SU-DHL-6 (cell line): ENCODE data around the gene C19orf25.
"Not testable (repeated sequence)": the region's sequence is repeated elsewhere in the genome, so short reads cannot be mapped to it uniquely, and the experiment has no call there.

Experiments
- H2AFZ ChIP-seq: fragments of 200-600 bp; sonication (generic); 2 replicates; pipeline ENCODE4 v1.6.1; 2014; ENCODE audit warnings: low read depth, mild to moderate bottlenecking, moderate library complexity, mixed read lengths, antibody characterized with exemption, low read length; ENCODE audit not compliant: severe bottlenecking
- H3F3A ChIP-seq: fragments of 200-600 bp; shearing (Covaris generic); 2 replicates; pipeline ENCODE4 v1.6.0; 2016; ENCODE audit warnings: antibody characterized with exemption, mild to moderate bottlenecking; ENCODE audit not compliant: insufficient read depth
- H3K27ac ChIP-seq: fragments of 200-600 bp; sonication (generic); 2 replicates; pipeline ENCODE4 v1.5.1; 2016; ENCODE audit warnings: low read depth, mild to moderate bottlenecking, low read length, moderate library complexity, mixed read lengths
- H3K27me3 ChIP-seq: fragments of 200-600 bp; sonication (generic), shearing (Covaris generic); 2 replicates; pipeline ENCODE4 v1.6.0; 2014; ENCODE audit warnings: mild to moderate bottlenecking, low read length
- H3K36me3 ChIP-seq: fragments of 200-600 bp; sonication (generic); 2 replicates; pipeline ENCODE4 v1.6.1; 2014; ENCODE audit warnings: mild to moderate bottlenecking, low read length, mixed read lengths
- H3K4me2 ChIP-seq: fragments of 300-600, 200-600 bp; shearing (Covaris generic), sonication (generic); 2 replicates; pipeline ENCODE4 v1.6.0; 2014; ENCODE audit warnings: low read length, low read depth, mild to moderate bottlenecking; ENCODE audit not compliant: poor library complexity, severe bottlenecking
- H3K4me3 ChIP-seq: fragments of 200-600 bp; sonication (generic); 2 replicates; pipeline ENCODE4 v1.5.1; 2014; ENCODE audit warnings: antibody characterized with exemption, low read length, mild to moderate bottlenecking, mixed read lengths; ENCODE audit not compliant: insufficient read depth, poor library complexity, severe bottlenecking
- H3K79me2 ChIP-seq: fragments of 200-600 bp; sonication (generic); 2 replicates; pipeline ENCODE4 v1.6.1; 2014; ENCODE audit warnings: mild to moderate bottlenecking, low read length, moderate library complexity; ENCODE audit not compliant: insufficient read depth
- H3K9ac ChIP-seq: fragments of 200-600 bp; sonication (generic); 2 replicates; pipeline ENCODE4 v1.7.0; 2014; ENCODE audit warnings: mild to moderate bottlenecking, low read length
- H3K9me2 ChIP-seq: fragments of 200-600 bp; sonication (generic); replicated peaks from 2 replicates; pipeline ENCODE4 v1.6.1; 2014; ENCODE audit warnings: low read length; ENCODE audit not compliant: insufficient read depth
- H3K9me3 ChIP-seq: fragments of 200-600 bp; sonication (generic); 2 replicates; pipeline ENCODE4 v1.6.1; 2014; ENCODE audit warnings: low read length, mixed read lengths; ENCODE audit not compliant: insufficient read depth
- H4K20me1 ChIP-seq: fragments of 200-600 bp; sonication (generic); 2 replicates; pipeline ENCODE4 v1.6.1; 2014; ENCODE audit warnings: low read depth, mild to moderate bottlenecking, antibody characterized with exemption, low read length, moderate library complexity, mixed read lengths
- EZH2phosphoT487 ChIP-seq: fragments of 200-600 bp; sonication (generic), shearing (Covaris generic); conservative IDR thresholded peaks from 2 replicates; pipeline ENCODE4 v1.6.1; 2018; ENCODE audit warnings: mild to moderate bottlenecking, antibody characterized with exemption, low read length, moderate library complexity, mixed read lengths
- TF ChIP-seq, protein P1 (sequence below): fragments of 200-600 bp; sonication (generic); IDR thresholded peaks from one replicate; pipeline ENCODE4 v1.5.1; 2017; ENCODE audit warnings: antibody characterized with exemption, mild to moderate bottlenecking, low read length, moderate library complexity; ENCODE audit not compliant: insufficient read depth, poor library complexity, severe bottlenecking

C19orf25 gene

DNA sequence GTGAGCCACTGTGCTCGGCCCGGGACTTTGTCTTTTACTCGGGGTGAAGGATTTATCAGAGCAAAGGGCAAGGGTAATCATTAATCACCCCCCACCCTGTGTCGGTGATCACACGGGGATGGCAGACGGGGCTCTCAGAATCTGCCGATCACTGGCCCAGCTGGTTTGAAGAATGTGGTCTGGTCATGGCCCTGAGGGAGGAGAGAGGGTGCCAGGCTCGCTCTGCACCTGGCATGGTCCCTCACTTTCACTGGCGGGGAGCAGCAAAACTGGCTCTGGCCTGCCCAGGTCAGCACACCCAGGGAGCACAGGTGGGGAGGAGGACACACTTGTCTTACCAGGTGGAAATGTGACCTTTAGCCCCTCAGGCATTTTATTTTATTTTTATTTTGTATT lies 22.2 kb upstream of the C19orf25 start:
- H3K9me2 ChIP-seq = no peaks in the 10 kb centered on the region
- no peaks in the 10 kb centered on the region for H3K36me3 ChIP-seq
- H3K27ac ChIP-seq = no peak overlapping the region
- no peak overlapping the region for H3K4me2 ChIP-seq
- TF ChIP-seq, protein P1, sequence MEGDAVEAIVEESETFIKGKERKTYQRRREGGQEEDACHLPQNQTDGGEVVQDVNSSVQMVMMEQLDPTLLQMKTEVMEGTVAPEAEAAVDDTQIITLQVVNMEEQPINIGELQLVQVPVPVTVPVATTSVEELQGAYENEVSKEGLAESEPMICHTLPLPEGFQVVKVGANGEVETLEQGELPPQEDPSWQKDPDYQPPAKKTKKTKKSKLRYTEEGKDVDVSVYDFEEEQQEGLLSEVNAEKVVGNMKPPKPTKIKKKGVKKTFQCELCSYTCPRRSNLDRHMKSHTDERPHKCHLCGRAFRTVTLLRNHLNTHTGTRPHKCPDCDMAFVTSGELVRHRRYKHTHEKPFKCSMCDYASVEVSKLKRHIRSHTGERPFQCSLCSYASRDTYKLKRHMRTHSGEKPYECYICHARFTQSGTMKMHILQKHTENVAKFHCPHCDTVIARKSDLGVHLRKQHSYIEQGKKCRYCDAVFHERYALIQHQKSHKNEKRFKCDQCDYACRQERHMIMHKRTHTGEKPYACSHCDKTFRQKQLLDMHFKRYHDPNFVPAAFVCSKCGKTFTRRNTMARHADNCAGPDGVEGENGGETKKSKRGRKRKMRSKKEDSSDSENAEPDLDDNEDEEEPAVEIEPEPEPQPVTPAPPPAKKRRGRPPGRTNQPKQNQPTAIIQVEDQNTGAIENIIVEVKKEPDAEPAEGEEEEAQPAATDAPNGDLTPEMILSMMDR = no peak
- TF ChIP-seq EZH2phosphoT487 = no peak
- no peaks in the 10 kb centered on the region for H3K79me2 ChIP-seq
- no peaks in the 10 kb centered on the region for H4K20me1 ChIP-seq
- no peak overlapping the region for H3K9ac ChIP-seq
- H3K27me3 ChIP-seq = no peaks in the 10 kb centered on the region
- no peak overlapping the region for H2AFZ ChIP-seq
- H3F3A ChIP-seq = no peaks in the 10 kb centered on the region
- H3K4me3 ChIP-seq = no peak overlapping the region
- H3K9me3 ChIP-seq = no peaks in the 10 kb centered on the region

DNA sequence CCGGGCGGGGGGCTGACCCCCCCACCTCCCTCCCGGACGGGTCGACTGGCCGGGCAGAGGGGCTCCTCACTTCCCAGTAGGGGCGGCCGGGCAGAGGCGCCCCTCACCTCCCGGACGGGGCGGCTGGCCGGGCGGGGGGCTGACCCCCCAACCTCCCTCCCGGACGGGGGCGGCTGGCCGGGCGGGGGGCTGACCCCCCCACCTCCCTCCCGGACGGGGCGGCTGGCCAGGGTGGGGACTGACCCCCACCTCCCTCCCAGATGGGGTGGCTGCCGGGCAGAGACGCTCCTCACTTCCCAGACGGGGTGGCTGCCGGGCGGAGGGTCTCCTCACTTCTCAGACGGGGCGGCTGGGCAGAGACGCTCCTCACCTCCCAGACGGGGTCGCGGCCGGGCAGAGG lies 20.2 kb upstream of the C19orf25 start:
- not testable (repeated sequence) for H3K9me2 ChIP-seq, H3K4me3 ChIP-seq, H3K79me2 ChIP-seq, H3K9me3 ChIP-seq, H3F3A ChIP-seq, H3K4me2 ChIP-seq, H3K27ac ChIP-seq, H3K9ac ChIP-seq, H3K36me3 ChIP-seq, H3K27me3 ChIP-seq, H4K20me1 ChIP-seq, H2AFZ ChIP-seq

DNA sequence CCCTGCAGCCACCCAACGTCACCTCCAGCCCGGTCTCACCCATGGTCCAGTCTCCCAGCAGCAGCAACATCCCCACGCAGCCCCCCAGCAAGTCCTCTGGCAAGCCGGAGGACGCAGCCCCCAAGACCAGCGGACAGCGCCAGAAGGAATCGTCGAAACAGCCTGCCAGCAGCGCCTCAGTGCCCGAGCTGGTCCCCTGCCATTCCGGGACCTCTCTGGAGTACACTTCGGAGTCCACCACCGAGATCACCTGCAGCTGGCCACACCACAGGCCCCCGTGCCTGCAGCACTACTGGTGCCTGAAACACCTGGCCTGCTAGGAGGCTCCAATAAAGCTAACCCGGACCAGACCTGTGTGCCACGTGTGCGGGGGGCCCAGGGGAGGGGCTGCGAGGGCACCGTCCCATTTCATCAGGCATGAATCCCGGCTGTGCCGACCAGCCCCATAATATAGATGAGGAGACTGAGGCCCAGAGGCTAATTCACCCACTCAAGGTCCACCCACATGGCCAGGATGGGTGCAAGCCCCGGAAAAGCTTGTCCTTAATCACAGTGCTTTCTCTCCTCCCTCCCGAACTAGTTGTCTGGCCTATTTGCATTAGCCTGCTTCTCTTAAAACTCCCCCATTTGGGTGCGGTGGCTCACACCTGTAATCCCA lies 18.7 kb upstream of the C19orf25 start:
- H3K9me3 ChIP-seq = no peaks in the 10 kb centered on the region
- H3K4me3 ChIP-seq = no peak overlapping the region
- no peaks in the 10 kb centered on the region for H3K79me2 ChIP-seq
- H3K27me3 ChIP-seq = no peaks in the 10 kb centered on the region
- TF ChIP-seq EZH2phosphoT487 = no peak
- TF ChIP-seq, protein P1 = no peak
- no peaks in the 10 kb centered on the region for H3K9me2 ChIP-seq
- H3K27ac ChIP-seq = no peak overlapping the region
- no peak overlapping the region for H2AFZ ChIP-seq
- H3F3A ChIP-seq = no peaks in the 10 kb centered on the region
- no peak overlapping the region for H3K9ac ChIP-seq
- H3K4me2 ChIP-seq = no peak overlapping the region
- no peaks in the 10 kb centered on the region for H4K20me1 ChIP-seq
- no peaks in the 10 kb centered on the region for H3K36me3 ChIP-seq

DNA sequence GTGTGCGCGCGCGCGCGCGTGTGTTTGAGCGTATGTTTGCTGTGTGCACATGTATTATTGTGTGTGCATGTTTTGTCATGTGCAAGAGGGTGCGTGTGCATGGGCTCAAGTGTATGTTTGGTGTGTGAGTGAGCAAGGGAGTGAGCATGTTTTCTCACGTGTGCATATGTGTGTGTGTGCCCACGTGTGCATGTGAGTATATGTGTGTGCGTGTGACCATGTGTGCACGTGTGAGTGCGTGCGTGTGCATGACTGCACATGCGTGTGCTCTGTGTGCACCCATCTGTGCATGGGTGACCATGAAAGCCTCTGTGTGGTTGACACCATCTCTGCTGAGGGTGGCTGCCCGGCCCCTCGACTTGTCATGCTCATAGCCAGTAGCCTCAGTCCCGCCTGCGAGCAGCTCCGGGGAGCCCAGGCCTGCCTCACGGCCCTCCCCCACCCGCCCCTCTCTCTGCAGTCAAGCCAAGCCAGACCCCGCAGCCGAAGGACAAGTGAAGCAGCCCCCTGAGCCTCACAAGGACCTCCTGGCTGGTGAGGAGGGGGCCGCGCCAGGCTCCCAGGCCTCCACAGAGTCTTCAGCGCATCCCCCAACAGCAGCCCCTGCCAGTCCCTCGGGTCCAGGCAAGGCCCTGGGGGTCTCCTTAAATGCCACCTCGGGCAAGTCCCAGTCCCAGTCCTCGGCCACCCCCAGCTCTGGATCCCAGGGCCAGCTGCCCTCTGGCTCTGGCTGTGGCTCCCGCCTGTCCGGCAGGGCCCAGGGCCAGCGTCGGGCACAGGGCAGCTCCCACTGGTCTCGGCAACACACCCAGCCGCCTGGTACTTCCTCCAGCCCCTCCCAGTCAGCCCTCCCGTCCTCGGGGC lies 17.9 kb upstream of the C19orf25 start:
- Histone ChIP-seq H3K27ac (no peak overlapping the region), H3K9me3 (no peaks in the 10 kb centered on the region), H3K4me3 (no peak overlapping the region), H3K79me2 (no peaks in the 10 kb centered on the region), H4K20me1 (no peaks in the 10 kb centered on the region), H3K27me3 (no peaks in the 10 kb centered on the region), H3K9me2 (no peaks in the 10 kb centered on the region), H3F3A (no peaks in the 10 kb centered on the region), H3K36me3 (no peaks in the 10 kb centered on the region), H3K4me2 (no peak overlapping the region), H3K9ac (no peak overlapping the region), H2AFZ (no peak overlapping the region)
- no peak for TF ChIP-seq EZH2phosphoT487
- TF ChIP-seq, protein P1 = no peak
